Coronary artery (tissue), 2 donors: ENCODE data around the gene AMFR.

ENCODE experiments used
- DNase-seq: peaks from one replicate; pipeline ENCODE4 v3.0.0-alpha.2; 2017; ENCODE audit warnings: low spot score
- H3K27ac ChIP-seq, 2 donors: fragments of 200-600 bp; sonication (generic); one replicate each; pipeline ENCODE4 v1.5.1; 2016 to 2019
- H3K4me3 ChIP-seq: fragments of 200-600 bp; sonication (generic); 2 replicates; pipeline ENCODE4 v1.5.1; 2016; ENCODE audit warnings: mild to moderate bottlenecking, moderate library complexity
- CTCF ChIP-seq: fragments of 200-600 bp; sonication (generic); IDR thresholded peaks from one replicate; pipeline ENCODE4 v1.5.1; 2019; ENCODE audit warnings: antibody characterized with exemption

The AMFR gene

GRCh38 chr16:56424404-56424764 lies 961 bp downstream of the AMFR start:
- peak overlapping the region; percentile 78 to 97 for H3K27ac ChIP-seq
- no peak for TF ChIP-seq CTCF
- no peak for DNase-seq
- peak overlapping the region; percentile 90 for H3K4me3 ChIP-seq

GRCh38 chr16:56423584-56424403 lies 1.6 kb downstream of the AMFR start:
- no peak for DNase-seq
- TF ChIP-seq CTCF = no peak
- peak overlapping the region; percentile 90 for H3K4me3 ChIP-seq
- peak overlapping the region; percentile 78 to 97 for H3K27ac ChIP-seq

- H3K27ac ChIP-seq = no peak overlapping the region
- DNase-seq = no peak
Observed at GRCh38 chr16:56422896-56423441, 2.4 kb downstream of the AMFR start.

GRCh38 chr16:56421976-56422669 lies 3.2 kb downstream of the AMFR start:
- no peak for TF ChIP-seq CTCF
- DNase-seq = no peak
- H3K27ac ChIP-seq = no peak overlapping the region
- no peak overlapping the region for H3K4me3 ChIP-seq

More at GRCh38 chr16:56422896-56423441, 2.4 kb downstream of the AMFR start:
- no peak for TF ChIP-seq CTCF
- H3K4me3 ChIP-seq = peak overlapping the region; percentile 90

GRCh38 chr16:56421313-56421712 lies 4.0 kb downstream of the AMFR start:
- no peak for DNase-seq
- TF ChIP-seq CTCF = no peak
- Histone ChIP-seq H3K27ac (no peak overlapping the region), H3K4me3 (no peak overlapping the region)

- H3K4me3 ChIP-seq = no peak overlapping the region
- H3K27ac ChIP-seq = no peak overlapping the region
- no peak for TF ChIP-seq CTCF
- DNase-seq = no peak
Observed at GRCh38 chr16:56420613-56421012, 4.7 kb downstream of the AMFR start.
